Activated CD8-positive, alpha-beta memory T cell treated with anti-CD3 and anti-CD28 coated beads, Interleukin-2, amount 50 U/mL, for 48 hours (primary cell): ENCODE data around the gene FLVCR2.

Source experiments
- DNase-seq: peaks from one replicate; pipeline ENCODE4 v3.0.0-alpha.2; 2020

The FLVCR2 gene, protein sequence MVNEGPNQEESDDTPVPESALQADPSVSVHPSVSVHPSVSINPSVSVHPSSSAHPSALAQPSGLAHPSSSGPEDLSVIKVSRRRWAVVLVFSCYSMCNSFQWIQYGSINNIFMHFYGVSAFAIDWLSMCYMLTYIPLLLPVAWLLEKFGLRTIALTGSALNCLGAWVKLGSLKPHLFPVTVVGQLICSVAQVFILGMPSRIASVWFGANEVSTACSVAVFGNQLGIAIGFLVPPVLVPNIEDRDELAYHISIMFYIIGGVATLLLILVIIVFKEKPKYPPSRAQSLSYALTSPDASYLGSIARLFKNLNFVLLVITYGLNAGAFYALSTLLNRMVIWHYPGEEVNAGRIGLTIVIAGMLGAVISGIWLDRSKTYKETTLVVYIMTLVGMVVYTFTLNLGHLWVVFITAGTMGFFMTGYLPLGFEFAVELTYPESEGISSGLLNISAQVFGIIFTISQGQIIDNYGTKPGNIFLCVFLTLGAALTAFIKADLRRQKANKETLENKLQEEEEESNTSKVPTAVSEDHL

DNA sequence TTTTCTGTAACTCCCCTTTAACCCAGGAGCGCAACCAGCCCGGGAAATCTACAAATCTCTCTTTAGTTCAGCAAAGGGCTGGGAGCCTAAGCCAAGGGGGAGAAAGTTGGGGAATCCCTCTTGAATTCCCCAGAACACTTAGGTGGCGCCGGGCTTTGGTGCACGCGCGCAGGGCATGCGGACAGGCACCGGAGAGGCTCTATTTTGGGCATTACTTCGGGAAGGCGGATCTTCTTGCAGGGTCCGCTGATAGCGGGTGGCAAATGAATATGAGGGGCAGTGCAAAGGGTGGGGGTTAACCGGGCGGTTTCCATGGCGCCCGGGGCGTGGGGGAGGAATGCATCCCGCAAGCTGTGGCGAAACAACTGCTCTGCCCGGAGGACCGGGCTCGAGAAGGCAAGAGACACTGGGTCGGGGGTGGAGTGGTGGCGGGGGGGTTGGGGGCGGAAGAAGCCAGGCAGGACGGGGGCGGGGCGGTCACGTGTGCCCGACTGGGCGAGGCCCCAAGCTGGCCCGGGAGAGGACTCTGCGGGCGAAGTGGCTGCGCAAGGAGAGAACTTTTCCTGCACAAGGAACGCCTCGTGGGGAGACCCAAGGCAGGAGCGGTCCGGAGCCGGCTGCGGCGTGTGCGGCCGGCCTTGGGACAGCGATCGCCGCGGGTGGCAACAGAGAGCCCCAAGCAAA lies at the start of gene FLVCR2:
Gene FLVCR2 (plus strand): TSS at position 519 of the 684 bp plus-strand sequence. CDS start 353 bp downstream, outside the sequence.
- DNase-seq, result peak; percentile 73

DNA sequence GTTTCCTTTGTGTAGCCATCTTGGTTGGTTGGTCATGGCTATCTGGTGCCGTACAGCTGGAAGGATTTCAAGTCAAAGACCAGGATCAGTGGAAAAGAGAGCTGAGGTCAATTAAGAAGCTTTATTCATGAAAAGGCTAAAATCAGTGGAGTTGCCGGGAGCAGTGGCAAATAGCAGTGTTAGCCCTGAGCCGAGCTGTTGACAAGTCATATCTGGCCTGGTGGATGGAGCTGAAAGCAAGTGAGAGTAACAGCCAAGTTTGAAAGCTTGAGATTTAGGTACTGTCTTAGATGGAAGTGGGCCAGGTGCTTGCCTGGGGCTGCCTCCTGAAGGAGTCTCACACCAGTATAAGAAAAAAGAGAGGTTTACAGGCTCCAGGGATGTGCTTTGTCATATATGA lies 47.2 kb upstream of the FLVCR2 start:
- no peak for DNase-seq

DNA sequence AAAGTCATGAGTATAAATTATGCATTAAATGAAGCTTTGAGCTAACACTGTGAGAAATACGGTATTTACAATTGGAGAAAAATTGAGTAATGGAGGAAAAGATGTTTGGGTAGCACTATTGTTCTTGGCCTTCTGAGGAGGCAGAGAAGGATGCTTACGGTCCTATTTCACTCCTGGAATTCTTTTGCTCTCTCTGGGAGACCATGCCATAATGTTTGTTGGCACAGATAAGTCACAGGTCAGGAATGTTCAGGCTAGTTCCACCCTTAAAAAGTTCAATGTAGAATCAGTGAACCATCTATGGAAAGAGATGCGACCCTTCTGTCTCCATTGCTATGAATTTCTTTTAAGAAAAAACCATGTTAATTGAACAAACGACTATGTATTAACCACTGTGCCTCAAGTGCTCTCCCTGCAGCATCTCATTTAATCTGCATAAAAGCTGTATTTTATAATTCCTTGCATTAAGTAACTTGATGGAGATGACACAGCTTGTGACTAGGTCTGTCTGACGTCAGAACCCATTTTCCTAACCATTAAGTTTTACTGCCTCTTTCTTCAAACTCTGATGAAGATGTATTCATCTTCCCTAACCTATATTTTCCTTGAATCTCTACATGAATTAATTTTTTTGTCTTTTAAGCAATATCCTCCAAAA lies 46.6 kb upstream of the FLVCR2 start:
- no peak for DNase-seq

DNA sequence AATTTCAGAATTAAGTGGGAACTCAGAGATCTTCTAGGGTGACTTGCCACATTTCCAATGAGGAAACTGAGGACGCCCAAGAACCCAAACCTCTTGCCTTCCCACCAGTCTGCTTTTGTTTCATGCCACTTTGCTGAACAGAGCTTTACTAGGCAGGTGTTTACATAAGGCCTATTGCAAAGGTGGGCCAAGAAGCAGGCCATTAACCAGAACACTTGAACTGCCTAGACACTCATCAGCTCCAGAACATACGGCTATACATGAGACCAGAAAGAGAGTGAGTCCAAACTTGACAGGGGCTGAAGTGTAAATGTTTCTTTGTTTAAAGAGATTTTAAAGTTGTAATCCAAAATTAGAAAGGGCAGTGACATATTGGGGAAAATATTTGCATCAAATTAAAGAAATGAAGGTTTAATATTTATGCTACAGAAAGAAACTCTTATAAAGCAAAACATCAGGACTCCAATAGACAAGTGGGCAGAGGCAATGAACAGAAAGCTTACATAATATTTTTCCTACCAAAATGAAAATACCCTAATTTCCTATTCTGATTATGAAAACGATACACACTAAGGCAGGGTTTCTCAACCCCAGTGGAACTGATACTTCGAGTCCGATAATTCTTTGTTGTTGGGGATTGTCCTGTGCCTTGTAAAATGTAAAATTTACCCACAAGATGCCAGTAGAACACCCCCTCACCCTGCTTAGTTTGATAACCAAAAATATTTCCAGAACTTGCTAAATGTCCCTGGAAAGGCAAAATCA lies 44.4 kb upstream of the FLVCR2 start:
- no peak for DNase-seq

DNA sequence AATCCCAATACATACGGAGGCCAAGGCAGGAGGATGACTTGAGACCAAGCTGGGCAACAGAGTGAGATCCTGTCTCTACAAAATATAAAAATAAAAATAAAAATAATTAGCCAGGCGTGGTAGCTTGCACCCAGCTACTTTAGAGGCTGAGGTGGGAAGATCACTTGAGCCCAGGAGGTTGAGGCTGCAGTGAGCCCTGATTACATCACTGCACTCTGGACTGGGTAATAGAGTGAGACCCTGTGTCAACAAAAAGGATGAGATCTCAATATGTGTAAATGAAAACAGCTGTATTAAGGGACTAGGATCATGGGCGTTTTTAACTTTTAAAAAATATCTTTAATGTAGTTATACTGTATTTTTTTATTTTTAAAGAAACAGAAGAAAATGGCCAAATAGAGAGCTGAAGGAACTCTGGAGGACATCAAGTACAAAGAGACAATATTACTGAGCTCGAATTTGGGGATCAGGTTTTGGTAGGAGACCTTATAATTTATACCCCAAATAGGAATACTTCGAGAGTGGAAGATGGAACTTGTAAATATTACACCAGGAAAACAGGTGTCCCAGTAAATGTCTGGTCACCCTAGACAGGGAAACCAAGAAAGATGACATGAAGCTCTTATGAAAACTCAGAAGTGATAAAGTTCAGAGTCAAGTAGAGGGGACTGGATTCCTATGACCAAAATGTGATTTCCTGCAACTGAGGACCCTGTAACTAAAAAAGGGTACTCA lies 43.1 kb upstream of the FLVCR2 start:
- no peak for DNase-seq

DNA sequence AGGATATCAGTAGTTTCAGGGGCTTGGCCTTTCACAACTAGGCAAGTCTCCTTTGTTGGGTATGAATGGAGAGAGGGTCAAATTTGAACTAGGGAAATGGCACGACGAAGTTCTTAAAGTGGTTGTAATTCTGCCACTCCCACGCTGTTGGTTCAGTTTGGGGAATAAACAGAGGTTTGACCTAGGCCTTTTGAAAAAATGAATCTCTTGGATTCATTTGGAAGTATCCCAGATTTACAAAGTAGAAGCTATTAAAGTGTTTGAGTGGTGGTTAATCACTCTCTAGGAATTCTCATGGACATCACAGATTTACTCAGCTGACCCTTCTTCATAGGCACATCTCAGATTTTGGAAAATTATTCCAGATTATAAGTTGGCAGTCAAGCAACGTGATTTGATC lies 41.3 kb upstream of the FLVCR2 start:
- DNase-seq, result no peak

DNA sequence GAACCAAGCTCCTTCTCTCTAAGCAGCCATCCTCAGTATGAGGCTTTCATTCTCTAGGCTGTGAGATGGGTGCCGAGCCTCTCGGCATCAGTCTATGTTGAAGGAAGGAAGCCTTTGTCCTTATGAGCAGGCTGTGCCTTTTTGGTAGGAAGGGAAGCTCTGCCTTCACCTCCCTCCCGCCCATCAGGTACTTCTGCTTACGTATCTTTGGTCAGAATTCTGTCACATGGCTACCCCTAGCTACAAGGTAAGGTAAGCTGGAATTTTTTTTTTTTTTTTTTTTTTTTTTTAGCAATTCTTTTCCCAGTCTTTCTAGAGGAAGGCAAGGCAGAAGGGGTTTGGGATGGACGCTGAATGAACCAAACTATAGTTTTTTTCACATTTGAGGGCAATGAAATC lies 39.3 kb upstream of the FLVCR2 start:
- no peak for DNase-seq

DNA sequence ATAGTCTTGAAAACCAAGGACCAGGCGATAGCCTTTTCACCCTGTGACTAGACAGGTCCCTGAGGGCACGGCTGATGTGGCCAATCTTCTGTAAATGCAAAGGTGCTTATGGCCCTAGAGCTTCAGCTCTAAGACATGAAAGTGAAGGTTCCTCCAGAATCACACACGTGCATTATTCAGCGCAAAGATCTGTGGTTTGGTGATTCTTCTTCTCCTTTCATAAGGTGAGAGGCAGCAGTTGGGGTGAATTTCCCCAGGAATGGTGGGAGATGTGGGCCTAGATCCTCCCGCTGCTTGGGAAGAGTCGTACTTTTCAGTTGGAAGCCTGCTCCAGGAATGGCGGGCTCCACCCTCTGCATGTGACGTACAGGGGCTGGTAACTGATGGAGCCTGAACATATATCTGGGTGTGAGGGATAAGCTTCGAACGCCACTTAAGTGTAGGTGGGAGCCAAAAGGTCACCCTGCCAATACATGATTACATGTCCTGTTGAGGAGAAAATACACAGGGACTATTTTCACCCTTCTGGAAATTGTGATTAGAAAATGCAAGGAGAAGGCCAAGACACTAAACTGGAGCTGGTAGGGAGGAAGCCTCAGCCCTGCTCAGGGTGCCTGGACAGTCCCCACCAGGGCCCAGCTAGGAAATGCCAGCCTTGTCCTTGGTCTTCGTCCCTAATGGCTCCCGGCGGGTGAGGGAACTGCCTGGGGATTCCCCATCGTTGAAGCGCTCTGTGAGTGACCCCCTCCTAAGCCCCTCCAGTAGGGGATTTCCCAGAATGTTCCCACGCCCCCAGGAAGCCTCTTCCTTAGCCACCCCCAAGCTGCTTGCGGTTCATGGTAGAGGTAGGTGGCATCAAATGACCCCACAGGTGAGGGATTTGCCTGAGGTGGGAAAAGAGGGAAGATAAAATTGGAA lies 38.6 kb upstream of the FLVCR2 start:
- DNase-seq, result no peak

DNA sequence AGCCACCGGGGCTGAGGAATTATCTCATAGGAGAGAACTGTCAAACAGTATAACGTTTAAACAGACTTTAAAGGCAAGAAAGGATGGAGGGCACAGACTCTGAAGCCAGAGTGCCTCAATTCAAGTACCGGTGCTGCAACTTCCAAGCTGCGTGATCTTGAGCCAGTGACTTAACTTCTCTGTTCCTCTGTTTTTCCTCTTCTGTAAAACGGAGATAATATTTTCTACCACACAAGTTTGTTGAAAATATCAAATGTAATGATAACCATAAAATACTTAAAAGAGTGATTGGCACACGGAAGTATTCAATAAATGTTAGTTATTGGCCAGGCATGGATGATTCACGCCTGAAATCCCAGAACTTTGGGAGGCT lies 38.0 kb upstream of the FLVCR2 start:
- DNase-seq, result no peak

DNA sequence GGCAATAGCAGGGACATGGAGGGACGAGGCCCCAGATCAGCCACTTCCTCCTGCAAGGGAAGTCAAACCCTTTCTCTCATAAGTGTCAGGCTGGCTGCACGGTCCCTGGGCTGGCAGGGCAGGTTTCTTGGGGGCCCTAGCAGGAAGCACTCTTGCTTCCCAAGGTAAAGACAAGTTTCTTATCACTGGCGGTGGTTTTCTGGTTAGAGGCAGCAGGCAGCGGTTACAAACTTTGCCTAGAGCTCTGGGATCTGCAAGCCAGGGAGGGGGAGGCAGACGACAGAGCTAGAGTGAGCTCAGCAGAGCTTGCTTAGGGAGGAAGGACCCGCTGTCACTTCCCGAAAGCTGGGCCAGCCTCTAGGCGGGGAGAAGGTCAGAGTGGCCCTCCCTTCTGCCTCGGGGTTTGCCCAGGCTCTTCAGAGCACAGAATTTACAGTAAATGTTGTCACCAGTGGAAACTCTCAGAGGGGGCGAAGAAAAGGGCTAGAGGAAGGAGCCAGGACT lies 35.8 kb upstream of the FLVCR2 start:
- peak; percentile 88 for DNase-seq

DNA sequence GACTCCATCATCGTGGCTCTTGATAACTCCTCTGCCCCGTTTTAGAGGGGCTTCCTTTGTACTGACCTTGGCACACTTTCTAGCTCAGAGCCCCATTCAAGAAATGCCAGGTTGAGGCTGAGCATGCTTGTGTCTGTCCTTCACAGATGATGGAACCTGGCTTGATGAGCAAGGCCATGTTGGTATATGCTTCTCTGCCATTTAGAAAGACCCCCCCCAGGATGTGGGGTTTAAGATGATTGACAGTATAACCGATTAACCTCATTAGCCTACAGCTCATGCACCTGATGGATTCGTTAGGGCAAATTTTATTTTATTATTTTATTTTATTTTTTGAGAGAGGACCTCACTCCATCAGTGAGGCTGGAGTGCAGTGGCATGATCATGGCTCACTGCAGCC lies 35.2 kb upstream of the FLVCR2 start:
- DNase-seq, result no peak

DNA sequence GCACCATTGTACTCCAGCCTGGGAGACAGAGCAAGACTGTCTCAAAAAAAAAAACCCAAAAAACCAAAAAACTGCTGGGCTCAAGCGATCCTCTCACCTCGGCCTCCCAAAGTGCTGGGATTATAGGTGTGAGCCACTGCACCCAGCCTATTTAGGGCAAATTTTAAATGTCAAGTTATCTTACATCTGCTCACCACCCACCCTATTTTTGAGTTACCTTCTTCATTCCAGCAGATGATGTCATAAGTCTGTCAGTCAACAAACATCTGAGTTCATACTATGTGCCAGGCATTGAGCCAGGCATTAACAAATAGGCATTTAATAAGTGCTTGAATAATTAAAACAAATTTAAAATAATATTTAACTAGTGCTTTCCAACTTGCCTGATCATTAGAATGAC lies 34.6 kb upstream of the FLVCR2 start:
- DNase-seq, result no peak

DNA sequence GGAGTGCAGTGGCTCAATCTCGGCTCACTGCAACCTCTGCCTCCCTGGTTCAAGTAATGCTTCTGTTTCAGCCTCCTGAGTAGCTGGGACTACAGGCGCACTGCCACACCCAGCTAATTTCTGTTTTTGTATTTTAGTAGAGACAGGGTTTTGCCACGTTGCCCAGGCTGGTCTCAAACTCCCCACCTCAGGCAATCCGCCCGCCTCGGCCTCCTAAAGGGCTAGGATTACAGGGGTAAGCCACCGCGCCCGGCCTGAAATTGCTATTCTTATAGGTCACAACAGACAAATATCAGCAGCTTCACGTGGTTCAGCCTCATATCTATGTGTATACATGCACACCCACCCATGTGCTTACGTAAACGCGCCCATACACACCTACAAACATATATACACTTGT lies 32.5 kb upstream of the FLVCR2 start:
- peak; percentile 44 for DNase-seq

DNA sequence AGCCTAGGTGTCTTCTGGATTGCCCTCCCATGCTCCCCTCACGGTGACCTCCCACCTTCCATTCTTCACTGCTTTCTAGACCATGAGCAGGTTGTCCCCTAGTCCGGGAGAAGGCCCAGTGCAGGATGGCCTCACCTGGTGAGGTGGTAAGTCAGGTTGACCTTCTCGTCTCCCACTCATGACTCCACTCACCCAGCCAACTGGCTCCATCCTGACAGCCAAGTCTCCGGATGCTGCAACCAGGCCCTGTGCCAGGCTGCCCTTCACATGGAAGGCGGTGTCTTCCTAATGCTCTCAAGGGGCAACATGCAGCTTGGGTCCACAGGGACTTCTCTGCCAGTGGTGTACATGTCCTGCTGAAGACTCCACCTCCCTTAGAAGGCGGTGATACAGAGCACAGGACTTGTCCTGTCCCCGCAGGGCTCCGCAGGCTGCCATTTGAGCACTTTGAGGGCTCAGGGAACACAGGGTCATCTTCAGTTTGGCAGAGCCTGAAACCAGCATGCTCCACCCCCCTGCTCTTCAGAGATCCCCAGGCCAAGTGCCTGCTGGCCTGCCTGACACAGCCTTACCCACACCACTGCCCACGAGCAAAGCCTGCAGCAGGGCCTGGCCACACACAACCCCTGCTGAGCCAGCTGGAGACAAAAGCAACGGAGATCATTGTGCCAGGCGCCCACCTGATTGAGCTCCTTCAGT lies 30.7 kb upstream of the FLVCR2 start:
- DNase-seq, result peak; percentile 48

DNA sequence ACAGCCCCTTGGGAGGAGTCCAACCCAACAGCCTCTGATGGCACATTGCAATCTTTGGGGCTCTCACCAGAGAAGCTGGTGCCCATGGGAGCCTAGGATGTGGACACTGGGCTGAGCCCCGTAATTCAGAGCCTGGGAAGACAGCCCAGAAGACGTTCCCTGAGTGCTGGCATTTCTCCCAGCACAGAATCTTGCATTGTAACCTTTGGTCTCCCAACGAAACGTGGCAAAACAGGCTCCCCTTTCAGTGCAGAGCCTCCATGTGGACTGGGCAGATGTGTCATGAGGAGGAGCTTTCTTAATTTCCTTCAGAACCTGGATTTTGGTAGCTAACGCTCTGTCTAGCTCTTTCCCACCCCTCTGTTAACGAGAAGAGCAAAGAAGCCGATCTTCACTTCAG lies 29.9 kb upstream of the FLVCR2 start:
- DNase-seq, result no peak

DNA sequence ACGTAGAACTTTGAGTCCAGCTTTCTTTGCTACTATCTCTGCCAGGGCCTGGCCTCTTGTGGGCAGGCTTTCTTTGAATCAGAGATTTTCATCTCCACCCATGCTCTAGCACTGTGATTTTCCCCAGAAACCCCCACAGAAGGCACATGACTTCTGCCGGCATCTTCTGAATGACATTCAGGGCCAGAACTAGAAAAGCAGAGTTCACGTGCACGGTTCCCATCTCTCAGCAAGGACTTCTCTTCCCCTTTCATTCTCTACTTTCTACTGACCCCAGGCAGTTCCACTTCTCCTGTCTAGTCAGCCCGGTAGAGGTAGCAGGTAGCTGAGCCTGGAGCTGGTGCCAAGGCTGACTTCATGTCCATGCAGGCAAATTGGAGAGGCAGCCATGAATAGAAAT lies 29.3 kb upstream of the FLVCR2 start:
- no peak for DNase-seq

DNA sequence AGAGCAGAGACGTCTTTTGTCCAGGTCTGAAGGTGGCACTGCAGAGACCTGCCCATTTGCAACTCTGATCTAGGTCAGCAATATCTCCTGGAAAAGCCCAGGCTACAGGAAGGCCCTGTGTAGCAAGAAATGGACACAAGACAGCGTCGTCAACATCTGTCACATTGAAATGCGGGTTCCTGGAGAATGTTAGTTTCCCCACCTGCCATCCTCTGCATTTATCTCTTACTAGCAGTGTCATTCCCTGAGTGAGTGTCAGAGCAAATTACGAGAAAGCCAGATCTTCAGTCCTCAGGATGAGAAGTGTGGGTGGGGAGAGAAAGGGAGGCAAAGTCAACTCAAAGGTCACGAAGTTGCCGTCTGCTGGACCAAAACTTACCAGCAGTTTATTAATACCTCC lies 27.4 kb upstream of the FLVCR2 start:
- no peak for DNase-seq

DNA sequence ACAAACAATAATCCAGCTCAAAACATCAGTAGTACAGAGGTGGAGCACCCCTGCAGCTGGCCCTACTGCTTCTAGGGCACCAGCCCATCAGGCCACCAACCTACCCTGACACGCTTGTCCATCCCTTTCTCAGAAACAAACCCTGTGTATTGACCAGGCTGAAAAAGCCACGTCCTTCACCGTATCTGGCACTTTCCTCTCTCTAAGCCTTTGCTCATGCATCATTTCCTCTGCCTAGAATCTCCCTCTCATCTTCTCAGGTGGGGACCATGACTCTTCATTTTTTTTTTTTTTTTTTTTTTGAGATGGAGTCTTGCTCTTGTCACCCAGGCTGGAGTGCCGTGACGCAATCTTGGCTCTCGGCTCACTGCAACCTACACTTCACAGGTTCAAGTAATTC lies 25.3 kb upstream of the FLVCR2 start:
- DNase-seq, result no peak

DNA sequence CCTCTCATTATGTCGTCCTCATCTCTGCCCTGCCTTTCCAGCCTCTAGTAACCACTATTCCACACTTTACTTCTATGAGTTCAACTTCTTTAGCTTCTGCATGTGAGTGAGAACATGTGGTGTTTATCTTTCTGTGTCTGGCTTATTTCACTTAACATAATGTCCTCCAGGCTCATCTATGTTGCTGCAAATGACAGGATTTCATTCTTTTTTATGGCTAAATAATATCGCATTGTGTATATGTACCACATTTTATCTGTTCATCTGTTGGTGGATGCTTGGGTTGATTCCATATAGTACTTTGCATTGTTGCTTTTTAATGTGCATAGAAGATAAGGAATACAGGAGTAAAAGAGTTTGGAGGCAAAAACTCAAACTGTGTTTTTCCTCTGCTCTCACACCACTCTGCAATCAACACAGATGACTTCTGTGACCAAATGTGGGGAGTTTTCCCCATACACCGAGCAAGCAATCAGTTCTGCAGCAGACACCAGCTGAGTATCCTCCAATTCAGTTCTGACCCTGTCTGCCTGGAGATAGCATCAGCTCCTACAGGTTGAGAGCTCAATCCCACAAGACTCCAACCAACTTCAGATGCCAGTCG lies 24.6 kb upstream of the FLVCR2 start:
- no peak for DNase-seq

DNA sequence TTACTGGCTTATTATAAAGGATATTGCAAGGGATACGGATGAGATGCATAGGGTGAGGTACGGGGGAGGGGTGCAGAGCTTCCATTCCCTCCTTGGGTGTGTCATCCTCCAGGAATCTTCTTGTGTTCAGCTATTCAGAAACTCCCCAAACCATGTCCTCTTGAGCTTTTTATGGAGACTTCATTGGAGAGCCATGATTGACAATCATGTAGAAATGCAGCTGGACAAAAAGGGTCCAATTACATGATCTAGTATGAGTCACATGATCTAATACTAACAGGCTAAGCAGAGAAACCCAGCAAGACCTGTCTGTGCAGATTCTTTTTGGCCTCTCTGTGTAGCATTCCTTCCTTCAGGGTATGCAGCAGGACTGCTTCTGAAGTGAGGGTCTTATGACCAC lies 23.9 kb upstream of the FLVCR2 start:
- DNase-seq, result no peak
